HuH-7.5 (cell line): ENCODE results near the gene SREBF1.
A peak's percentile ranks its signal among the peaks of the same experiment; 100 is the strongest.

Experiments
- DNase-seq: peaks from one replicate; pipeline ENCODE4 v3.0.0; 2011; ENCODE audit warnings: low spot score

The SREBF1 gene

GRCh38 chr17:17840751-17841591 is 4.2 kb upstream of the SREBF1 start:
- DNase-seq = no peak

DNA sequence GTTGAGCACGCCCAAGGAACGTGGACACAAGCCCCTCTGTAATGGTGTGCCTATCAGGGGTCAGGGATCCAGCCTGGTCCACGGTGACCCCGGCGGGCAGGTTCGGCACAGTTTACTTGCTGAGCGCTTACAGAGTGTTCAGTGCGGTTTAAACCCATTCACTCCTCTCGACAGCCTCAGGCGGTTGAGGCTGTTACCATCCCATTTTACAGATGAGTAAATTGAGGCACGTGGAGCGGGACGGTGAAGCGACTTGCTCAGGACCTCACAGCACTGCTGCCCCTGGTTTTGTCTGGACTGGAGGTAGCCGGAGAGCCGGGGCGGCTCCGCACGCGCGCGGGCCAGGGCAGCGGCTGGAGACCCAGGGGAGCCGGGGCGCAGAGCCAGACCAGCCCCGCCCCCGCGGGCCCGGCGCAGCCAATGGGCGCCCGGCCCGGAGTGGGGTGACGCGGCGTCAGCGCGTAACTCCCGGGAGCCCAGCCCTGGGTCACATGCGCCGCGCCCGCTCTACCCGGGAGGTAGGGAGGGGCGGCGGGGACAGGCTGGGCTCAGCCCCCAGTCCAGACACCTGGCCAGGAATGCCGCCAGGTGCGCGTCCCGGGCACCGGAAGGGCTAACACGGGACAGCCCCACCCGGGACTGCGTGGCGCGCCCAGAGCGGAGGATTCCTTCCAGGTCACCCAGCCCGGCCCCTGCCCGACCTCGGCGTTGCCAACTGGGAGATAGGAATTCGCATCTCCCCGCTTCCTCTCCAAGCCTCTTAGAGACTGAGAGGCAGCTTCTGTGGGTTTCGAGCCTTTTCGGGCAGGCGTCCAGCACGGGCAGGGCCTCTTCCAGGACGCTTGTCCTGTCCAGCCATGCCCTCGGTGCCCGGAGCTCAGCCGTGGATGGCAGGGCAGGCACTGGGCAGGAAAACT is 3.3 kb upstream of the SREBF1 start:
- peak; percentile 92 for DNase-seq

- no peak for DNase-seq
Observed at GRCh38 chr17:17837966-17838962, 1.5 kb upstream of the SREBF1 start.

GRCh38 chr17:17837380-17837821 is 615 bp upstream of the SREBF1 start:
- no peak for DNase-seq

- peak; percentile 88 for DNase-seq
Observed at GRCh38 chr17:17836250-17836817, 452 bp downstream of the SREBF1 start.

- no peak for DNase-seq
Observed at GRCh38 chr17:17835415-17836249, 1.2 kb downstream of the SREBF1 start.

DNA sequence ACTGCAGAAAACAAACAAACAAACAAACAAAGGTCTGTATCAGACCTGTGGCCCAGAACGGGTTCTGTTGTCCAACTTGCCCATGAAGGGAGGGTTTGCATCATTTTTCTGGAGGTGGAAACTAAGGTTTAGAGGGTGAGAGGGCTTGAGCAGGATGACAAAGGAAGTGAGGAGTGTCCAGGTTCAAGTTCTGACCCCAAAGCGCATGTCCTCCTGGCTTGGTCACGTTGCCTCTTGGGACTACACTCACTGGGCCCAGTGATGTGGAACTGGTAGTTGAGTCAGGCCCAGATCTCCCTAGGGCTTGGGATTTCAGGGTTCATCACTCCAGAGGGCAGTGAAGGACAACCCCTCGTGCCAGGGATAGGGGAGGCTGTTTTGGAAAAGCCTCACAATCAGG is 1.8 kb downstream of the SREBF1 start:
- DNase-seq = no peak

GRCh38 chr17:17833658-17834357 is 3.0 kb downstream of the SREBF1 start:
- no peak for DNase-seq

DNA sequence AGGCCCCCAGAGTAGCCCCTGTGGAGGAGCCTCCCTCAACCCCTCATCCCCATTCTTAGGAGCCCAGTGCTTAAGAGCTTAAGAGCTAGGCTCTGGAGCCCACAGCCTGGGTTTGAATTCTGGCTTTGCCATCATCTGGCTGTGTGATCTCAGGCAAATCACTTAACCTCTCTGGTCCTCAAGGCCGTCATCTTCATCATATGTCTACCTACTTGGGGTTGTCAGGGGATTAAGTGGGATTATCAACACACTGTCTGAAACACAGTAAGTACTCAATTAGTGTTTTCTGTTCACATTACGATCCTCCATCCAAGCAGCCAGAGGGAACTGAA is 4.8 kb downstream of the SREBF1 start:
- no peak for DNase-seq

GRCh38 chr17:17831208-17832031 is 5.4 kb downstream of the SREBF1 start:
- DNase-seq = no peak

DNA sequence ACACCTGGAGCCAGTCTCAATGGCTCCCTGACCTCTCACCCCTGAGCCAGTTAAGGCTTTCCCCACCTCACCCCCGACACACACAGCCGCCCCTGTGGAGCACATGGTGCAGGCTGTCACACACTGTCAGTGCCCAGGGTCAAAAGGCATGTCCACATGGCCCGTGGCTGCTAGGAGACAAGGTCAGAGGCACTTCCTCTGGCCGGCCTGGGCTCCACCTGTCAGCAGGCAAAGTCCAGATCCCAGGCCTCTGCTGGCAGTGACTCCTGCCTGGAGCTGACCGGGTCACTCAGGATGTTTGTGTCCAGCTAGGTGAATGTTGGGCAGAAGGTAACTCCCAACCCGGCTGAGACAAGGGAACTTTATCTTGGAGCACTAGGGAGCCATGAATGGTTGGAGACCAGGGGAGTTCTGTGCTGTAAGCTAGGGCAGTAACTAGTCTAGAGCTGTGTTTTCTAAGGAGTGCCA is 6.0 kb downstream of the SREBF1 start:
- DNase-seq = peak; percentile 87

- no peak for DNase-seq
Observed at GRCh38 chr17:17830269-17830567, 6.6 kb downstream of the SREBF1 start.

DNA sequence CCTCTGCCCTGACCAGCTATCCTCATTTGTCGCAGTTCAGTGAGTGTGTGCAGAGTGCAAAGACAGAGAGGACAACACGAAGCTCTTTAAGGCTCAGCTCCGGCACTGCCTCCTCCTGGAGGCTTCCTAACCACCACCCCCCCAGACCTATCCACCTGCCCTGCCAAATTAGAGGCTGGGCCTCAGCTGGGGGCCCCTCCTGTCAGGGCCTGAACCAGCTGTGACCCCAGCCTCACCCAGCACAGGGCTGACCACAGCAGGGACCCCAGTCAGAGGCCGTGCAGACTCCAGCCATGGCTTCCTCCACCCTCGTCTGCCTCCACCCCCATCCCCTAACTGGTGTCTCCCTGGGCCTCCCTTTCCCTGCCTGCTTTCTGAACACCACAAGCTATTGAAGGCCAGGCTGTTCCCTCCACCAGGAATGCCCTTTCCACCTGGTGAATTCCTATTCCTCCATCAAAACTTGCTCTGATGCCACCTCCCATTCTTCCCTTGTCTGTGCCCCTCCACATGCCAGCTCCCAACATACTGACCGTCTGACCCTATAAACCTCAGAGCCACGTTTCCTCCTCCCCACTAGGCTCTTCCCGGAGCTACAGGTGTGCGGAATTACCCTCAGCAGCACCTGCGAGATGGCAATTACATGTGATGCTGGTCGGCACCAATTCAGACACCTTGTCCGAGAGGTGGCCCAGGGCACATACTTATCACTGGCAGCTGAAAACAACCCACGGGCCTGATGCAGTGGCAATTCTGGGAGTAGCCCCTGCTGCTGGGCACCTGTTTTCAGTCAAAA is 8.8 kb downstream of the SREBF1 start:
- no peak for DNase-seq

GRCh38 chr17:17826942-17827785 is 9.6 kb downstream of the SREBF1 start:
- no peak for DNase-seq

- DNase-seq = no peak
Observed at GRCh38 chr17:17826342-17826713, 10.5 kb downstream of the SREBF1 start.

GRCh38 chr17:17824783-17825614 is 11.8 kb downstream of the SREBF1 start:
- DNase-seq = no peak
